Measurements from ENCODE around the gene ATG5. TPM values are rescaled to one million over a fixed set of nuclear protein-coding genes. Genes with fewer than 3 reads are reported as not detected.

The ATG5 gene
- total RNA-seq, 4 donors from 2014 or later: 14.6 to 34.9 (median 25.3) TPM

- DNase-seq: no peak
- Histone ChIP-seq H3K27me3 (no peaks in the 10 kb centered on the region), H3K27ac (no peak overlapping the region), H3K9me3 (no peaks in the 10 kb centered on the region), H3K36me3 (peaks cover 0 to 17% (median 0%) of the 10 kb centered on the region in 3 donors), H3K4me3 (no peak overlapping the region), H3K4me1 (no peaks in the 10 kb centered on the region)
- WGBS, 2 donors: 66 to 83% methylated on average over 1 of the region's 1 CpG
- intact Hi-C loops (cut with DNase I): no loop called here
- TF ChIP-seq, protein P1, sequence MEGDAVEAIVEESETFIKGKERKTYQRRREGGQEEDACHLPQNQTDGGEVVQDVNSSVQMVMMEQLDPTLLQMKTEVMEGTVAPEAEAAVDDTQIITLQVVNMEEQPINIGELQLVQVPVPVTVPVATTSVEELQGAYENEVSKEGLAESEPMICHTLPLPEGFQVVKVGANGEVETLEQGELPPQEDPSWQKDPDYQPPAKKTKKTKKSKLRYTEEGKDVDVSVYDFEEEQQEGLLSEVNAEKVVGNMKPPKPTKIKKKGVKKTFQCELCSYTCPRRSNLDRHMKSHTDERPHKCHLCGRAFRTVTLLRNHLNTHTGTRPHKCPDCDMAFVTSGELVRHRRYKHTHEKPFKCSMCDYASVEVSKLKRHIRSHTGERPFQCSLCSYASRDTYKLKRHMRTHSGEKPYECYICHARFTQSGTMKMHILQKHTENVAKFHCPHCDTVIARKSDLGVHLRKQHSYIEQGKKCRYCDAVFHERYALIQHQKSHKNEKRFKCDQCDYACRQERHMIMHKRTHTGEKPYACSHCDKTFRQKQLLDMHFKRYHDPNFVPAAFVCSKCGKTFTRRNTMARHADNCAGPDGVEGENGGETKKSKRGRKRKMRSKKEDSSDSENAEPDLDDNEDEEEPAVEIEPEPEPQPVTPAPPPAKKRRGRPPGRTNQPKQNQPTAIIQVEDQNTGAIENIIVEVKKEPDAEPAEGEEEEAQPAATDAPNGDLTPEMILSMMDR (IDR thresholded peaks at IDR 0.05): no peak
- TF ChIP-seq POLR2A (IDR thresholded peaks at IDR 0.05): no peak
These were observed 75.9 kb downstream of the ATG5 start for GRCh38 chr6:106249658-106250057.

GRCh38 chr6:106247733-106248132 is 77.8 kb downstream of the ATG5 start:
- no peak for DNase-seq
- Histone ChIP-seq H3K27ac (no peak overlapping the region), H3K9me3 (no peaks in the 10 kb centered on the region), H3K36me3 (peaks cover 0 to 17% (median 0%) of the 10 kb centered on the region in 3 donors), H3K4me1 (no peaks in the 10 kb centered on the region), H3K27me3 (no peaks in the 10 kb centered on the region), H3K4me3 (no peak overlapping the region)
- intact Hi-C loops (cut with DNase I): no loop called here
- 65 to 76% methylated on average over 4 of the region's 4 CpGs for WGBS, 2 donors
- no peak for TF ChIP-seq POLR2A (IDR thresholded peaks at IDR 0.05)
- TF ChIP-seq, protein P1 (IDR thresholded peaks at IDR 0.05): no peak

DNA sequence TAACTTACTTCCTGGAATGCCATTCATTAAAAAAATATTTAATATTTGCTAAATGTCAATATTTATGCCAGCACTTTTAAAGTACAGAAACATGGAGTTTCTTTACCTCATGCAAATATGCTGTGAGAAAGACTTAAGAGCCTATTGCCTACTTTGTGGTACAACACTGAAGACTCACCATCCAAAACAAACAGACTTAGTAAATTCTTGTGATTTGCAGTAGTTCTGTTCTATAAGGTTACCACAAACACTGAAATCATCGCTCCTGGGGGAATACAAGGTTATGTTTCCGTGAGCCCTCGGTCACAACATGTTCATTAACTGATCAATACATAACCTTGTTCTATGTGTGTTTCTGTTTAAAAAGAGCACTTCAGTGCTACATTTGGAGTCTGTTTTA is 78.3 kb downstream of the ATG5 start:
- no peak overlapping the region for H3K27ac ChIP-seq
- no peaks in the 10 kb centered on the region for H3K4me1 ChIP-seq
- no peaks in the 10 kb centered on the region for H3K9me3 ChIP-seq
- H3K4me3 ChIP-seq: no peak overlapping the region
- H3K27me3 ChIP-seq: no peaks in the 10 kb centered on the region
- no peak for DNase-seq
- intact Hi-C loops (cut with DNase I): no loop called here
- 79 to 88% methylated on average over 3 of the region's 3 CpGs for WGBS, 2 donors
- peaks cover 0 to 17% (median 0%) of the 10 kb centered on the region in 3 donors for H3K36me3 ChIP-seq
- TF ChIP-seq, protein P1 (IDR thresholded peaks at IDR 0.05): no peak
- TF ChIP-seq POLR2A (IDR thresholded peaks at IDR 0.05): no peak

GRCh38 chr6:106244931-106245330 is 80.6 kb downstream of the ATG5 start:
- no peaks in the 10 kb centered on the region for H3K27me3 ChIP-seq
- WGBS, 2 donors: 95 to 96% methylated on average over 1 of the region's 1 CpG
- H3K9me3 ChIP-seq: no peaks in the 10 kb centered on the region
- DNase-seq: no peak
- no peak overlapping the region for H3K4me3 ChIP-seq
- H3K36me3 ChIP-seq: peaks cover 0 to 27% (median 0%) of the 10 kb centered on the region in 3 donors
- TF ChIP-seq POLR2A (IDR thresholded peaks at IDR 0.05): no peak
- TF ChIP-seq, protein P1 (IDR thresholded peaks at IDR 0.05): no peak
- no peak overlapping the region for H3K27ac ChIP-seq
- intact Hi-C loops (cut with DNase I): no loop called here
- H3K4me1 ChIP-seq: no peaks in the 10 kb centered on the region

GRCh38 chr6:106244521-106244920 is 81.0 kb downstream of the ATG5 start:
- 83 to 96% methylated on average over 1 of the region's 1 CpG for whole genome bisulfite sequencing, 2 donors

More at GRCh38 chr6:106244521-106244920, 81.0 kb downstream of the ATG5 start:
- no peak for TF ChIP-seq POLR2A (IDR thresholded peaks at IDR 0.05)
- TF ChIP-seq, protein P1 (IDR thresholded peaks at IDR 0.05): no peak
- H3K36me3 ChIP-seq: peaks cover 0 to 27% (median 0%) of the 10 kb centered on the region in 3 donors
- no peaks in the 10 kb centered on the region for H3K27me3 ChIP-seq
- H3K27ac ChIP-seq: no peak overlapping the region
- no peaks in the 10 kb centered on the region for H3K9me3 ChIP-seq
- no peak for DNase-seq
- no peaks in the 10 kb centered on the region for H3K4me1 ChIP-seq
- intact Hi-C loops (cut with DNase I): no loop called here
- H3K4me3 ChIP-seq: no peak overlapping the region

All from esophagus squamous epithelium (tissue), 5 donors.